CD4-positive, alpha-beta T cell treated with Interleukin-4 for 4 hours (primary cell): Measurements from ENCODE around the gene KIAA0930.

Experiments used
- DNase-seq: peaks from one replicate; pipeline ENCODE4 v3.0.0-alpha.2; 2020

The KIAA0930 gene

GRCh38 chr22:45216133-45217003 is 24.3 kb downstream of the KIAA0930 start:
- no peak for DNase-seq

DNA sequence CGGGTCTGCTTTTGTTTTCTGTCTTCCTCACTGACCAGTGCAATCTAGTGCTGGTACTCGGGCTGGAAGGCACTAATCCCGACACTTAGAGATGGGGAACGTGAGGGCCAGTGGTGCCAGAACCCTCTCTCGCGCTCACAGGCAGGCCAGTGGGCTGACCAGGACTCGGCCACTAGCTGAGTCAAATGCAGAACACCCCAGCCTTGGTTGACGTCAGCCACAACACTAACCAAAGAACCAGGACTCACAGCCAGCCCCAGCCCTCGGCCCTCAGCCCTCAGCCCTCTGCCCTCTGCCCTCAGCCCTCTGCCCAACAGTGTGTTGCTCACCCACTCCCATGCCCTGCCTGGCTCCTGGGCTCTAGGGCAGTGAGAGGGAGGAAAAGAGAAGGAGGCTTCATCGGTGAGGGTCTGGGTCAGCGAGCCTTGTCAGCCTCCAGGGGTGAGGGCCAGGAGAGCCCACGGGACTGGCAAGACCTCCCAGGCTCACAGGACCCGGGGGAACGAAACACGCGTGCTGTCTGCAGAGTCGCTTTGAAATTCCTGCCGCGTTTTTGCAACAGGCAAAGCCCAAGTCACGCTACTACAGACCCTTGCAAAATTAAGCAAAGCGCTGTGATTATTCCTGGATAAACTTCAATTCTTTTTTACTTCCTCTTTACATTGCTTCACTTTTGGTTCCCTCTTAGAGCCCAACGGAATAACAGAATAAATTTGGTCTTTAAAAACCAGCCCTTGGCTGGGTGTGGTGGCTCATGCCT is 27.5 kb downstream of the KIAA0930 start:
- no peak for DNase-seq

GRCh38 chr22:45212306-45212709 is 28.4 kb downstream of the KIAA0930 start:
- no peak for DNase-seq

GRCh38 chr22:45211848-45212247 is 28.8 kb downstream of the KIAA0930 start:
- no peak for DNase-seq

GRCh38 chr22:45211435-45211834 is 29.3 kb downstream of the KIAA0930 start:
- no peak for DNase-seq

- no peak for DNase-seq
Observed at GRCh38 chr22:45210991-45211390, 29.7 kb downstream of the KIAA0930 start.

DNA sequence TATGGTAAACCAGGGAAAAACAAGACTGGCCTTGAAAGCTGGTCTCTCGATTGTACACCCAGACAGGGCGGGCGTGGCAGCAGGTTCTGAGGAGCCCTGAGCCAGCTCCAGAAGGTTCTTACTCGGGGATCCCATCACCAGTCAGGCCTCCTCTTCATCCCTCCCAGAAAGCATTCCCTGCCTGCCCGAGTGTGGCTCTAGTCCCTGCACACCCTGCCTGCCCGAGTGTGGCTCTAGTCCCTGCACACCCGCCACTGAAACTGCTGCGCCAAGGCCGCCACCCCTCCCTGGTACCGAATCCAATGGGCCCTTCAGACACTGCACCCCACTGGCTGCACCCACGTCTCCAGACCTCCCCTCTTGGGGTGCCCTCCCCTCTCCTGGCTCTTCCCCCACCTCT is 30.1 kb downstream of the KIAA0930 start:
- no peak for DNase-seq

GRCh38 chr22:45210174-45210573 is 30.5 kb downstream of the KIAA0930 start:
- no peak for DNase-seq

DNA sequence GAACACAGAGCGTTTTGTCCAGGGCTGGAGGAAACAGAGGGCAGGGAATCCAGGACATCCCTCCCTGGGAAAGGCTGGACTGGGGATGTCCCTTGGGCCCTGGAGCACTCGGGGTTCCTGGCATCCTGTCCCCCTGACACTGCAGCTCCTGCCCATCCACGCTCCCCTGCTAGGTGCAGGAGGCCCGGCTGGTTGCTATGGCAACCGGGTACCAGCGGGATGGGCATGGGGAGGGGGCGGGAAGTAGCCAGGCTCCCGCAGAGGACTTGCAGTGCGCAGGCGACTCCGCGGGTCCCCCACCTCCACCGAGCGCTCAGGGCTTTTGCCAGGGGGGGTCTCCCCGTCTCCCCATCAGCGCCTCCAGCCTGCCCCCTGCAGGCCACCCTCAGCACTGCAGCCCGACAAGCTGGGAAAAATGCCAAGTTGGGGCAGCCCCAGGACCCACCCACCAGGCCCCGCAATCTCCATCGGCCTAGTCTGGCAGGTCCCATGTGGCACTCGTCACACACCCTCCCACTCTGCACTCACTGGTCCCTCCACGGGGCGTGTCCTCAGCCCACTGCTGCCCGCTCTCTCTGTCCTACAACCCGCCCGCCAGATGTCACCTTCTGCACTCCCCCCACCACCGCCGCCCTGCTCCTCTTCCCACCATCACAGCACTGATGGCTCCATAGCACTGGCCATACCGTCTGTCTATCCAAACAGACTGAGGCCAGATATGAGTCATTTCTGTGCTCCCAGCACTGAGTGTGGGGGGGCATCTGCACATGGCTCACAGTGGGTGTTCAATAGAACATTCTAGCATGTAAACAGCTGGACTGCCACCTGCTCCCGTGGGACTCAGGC is 31.5 kb downstream of the KIAA0930 start:
- no peak for DNase-seq

GRCh38 chr22:45208696-45208992 is 32.0 kb downstream of the KIAA0930 start:
- DNase-seq: no peak

GRCh38 chr22:45207981-45208664 is 32.6 kb downstream of the KIAA0930 start:
- DNase-seq: no peak

DNA sequence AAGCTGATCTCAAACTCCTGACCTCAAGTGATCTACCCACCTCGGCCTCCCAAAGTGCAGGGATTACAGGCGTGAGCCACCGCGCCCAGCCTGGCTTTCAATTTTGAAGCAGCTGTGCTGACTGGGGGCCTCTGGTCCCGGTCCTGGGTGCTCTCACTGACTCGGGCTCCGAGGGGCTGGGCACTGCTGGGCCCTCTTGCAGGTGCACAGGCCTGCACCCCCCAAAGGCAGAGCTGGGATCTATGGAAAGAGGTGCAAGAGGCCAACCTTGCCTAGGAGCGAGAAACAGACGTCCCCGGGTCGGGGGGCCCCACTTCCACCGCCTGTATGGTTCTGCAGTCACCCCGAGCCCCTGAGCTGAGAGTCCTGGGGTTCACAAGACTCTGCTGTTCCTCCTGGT is 33.2 kb downstream of the KIAA0930 start:
- no peak for DNase-seq

DNA sequence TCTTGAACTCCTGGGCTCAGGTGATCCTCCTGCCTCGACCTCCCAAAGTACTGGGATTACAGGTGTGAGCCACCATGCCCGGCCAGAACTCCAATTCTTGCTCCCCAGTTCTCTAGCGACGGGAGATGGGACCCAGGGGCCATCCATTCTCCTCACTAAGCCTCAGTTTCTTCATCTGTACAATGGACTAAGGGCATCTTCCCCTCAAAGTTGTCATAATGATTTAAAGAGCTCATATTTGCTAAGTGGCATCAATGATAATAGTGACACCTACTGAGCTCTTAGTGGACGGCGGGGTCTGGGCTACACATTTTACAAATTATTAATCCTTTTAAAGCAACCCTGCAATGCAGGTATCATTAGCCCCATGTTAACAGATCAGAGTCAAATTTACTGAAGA is 34.5 kb downstream of the KIAA0930 start:
- no peak for DNase-seq

- DNase-seq: no peak
Observed at GRCh38 chr22:45205276-45205925, 35.3 kb downstream of the KIAA0930 start.

DNA sequence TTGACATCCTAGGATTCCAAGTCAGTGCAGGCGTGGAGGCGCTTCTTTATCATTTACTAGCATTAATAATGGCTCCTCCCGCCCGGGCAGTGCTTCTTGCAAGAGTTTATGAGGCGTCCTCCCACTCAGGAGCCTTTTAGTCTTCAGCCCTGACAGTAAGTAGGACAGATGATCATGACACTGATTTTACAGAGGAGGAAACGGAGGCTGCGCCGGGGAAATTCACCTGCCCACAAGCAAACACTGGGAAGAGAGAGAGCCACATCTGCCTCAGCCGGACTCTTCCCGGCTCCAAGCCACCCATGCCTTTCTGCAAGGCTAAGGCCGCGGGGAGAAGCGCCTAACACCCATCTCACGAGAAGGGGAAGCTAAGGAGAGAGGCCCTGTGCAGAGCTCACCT is 35.9 kb downstream of the KIAA0930 start:
- DNase-seq: no peak

DNA sequence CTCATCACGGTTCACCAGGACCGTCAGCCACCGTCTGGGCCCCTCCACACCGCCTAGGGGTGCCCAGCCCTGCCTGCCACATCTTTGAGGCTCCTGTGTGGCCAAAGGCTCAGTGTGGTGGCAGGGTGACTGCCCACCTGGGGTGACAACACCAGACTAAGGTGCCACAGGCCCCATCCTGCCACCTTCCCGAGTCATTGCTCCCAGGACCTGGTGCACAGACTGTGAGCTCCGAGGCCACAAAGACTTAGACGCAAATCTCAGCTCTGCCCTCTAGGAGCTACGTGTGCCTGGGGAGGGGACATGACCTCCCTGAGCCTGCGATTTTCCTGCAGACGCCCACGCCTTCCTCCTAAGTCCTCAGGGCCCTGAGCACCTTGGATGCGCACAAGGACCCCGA is 36.5 kb downstream of the KIAA0930 start:
- DNase-seq: no peak

- no peak for DNase-seq
Observed at GRCh38 chr22:45203150-45203951, 37.3 kb downstream of the KIAA0930 start.

DNA sequence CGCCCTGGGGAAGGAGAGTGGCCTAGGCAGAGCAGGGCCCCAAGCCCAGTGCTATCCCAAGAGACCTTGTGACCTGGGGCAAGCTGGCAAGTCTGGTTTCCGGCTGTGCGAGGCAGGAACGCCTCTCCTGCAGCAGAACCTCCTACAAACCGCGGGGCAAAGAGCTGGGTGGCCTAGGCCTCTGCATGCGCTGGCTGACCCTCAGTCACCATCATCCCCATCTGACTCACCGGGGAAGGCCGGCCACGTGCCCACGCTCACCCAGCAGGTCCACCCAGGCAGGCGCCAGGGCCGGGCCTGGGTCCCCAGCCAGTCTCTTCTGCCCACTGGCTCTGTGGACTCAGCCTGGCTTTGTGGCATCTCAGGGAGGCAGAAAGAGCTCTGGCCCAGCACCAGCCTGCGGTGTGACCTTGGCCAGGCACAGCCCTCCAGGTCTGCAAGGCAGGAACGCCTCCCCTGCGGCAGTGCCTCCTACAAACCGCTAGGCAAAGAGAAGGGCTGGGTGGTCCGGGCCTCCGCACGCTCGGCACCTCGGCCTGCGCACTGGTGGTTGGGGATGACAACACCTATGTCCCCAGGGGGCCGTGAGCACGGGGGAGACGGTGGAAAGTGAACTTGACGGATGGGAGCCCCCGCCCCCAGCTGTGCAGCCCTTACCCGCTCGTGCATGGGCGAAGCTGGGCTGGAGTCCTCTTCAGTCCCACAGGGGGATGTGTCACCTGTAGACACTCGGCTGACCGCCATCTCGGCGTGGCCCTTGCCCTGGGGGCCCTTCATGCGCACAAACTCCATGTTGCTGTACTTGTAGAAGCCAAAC is 38.2 kb downstream of the KIAA0930 start:
- no peak for DNase-seq

- DNase-seq: no peak
Observed at GRCh38 chr22:45201678-45202332, 38.9 kb downstream of the KIAA0930 start.
